Measurements from ENCODE around the gene ASCL5. TPM values are rescaled to one million over a fixed set of nuclear protein-coding genes. Genes with fewer than 3 reads are reported as not detected.
"Not testable (repeated sequence)": the region's sequence is repeated elsewhere in the genome, so short reads cannot be mapped to it uniquely, and the experiment has no call there.

ASCL5 gene, protein sequence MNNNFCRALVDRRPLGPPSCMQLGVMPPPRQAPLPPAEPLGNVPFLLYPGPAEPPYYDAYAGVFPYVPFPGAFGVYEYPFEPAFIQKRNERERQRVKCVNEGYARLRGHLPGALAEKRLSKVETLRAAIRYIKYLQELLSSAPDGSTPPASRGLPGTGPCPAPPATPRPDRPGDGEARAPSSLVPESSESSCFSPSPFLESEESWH
- total RNA-seq (2014; rRNA removed; shearing (Covaris generic)), result not detected in 2 replicates

DNA sequence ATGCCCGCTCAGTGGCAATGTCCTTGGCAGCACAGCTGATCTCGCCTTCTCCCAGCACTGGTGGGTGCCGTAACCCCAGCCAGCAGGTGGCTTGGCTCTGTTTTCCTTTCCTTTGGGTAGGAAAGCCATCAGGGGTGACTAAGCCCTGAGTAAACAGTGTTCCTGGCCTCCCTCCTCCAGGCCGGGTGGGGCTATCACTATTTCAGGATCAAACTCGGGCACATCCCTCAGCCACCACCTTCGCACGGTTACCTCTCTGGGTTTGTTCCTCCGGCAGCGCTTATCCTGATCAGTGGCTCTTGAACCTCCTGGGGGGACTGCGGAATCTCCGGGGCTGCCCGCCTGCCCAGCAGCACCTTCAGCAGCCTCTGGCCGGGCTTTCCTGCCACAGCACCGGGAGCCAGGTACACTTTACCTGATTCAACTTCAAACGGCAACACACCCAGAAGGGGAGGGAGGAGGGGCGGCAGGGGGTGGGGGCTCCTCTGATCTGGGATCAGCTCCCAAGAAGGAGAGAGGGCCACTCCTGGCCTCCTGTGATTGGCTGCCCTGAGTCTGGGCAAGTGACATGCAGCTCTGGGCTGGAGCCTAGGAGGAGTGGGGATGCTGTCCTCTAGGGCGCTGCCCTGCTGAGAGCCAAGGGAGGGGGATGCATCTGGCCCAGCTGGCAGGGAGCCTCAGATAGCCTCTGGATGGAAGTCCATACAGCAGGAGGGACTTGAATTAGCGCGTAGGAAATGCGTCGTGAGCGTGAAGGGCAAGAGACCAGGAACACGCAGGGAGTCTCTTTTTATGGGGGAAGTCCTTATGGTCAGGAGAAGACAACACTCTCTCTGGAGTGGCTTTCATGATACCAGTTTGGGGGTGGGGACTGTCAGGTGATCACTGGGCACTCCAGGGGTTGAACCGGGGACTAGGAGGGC is at the start of gene ASCL5:
TSS of gene ASCL5 (minus strand) at position 353 of the 923 bp plus-strand sequence. CDS start 11,812 bp downstream, outside the sequence.
- peak; percentile 58 for DNase-seq (ENCODE audit: low read depth)

DNA sequence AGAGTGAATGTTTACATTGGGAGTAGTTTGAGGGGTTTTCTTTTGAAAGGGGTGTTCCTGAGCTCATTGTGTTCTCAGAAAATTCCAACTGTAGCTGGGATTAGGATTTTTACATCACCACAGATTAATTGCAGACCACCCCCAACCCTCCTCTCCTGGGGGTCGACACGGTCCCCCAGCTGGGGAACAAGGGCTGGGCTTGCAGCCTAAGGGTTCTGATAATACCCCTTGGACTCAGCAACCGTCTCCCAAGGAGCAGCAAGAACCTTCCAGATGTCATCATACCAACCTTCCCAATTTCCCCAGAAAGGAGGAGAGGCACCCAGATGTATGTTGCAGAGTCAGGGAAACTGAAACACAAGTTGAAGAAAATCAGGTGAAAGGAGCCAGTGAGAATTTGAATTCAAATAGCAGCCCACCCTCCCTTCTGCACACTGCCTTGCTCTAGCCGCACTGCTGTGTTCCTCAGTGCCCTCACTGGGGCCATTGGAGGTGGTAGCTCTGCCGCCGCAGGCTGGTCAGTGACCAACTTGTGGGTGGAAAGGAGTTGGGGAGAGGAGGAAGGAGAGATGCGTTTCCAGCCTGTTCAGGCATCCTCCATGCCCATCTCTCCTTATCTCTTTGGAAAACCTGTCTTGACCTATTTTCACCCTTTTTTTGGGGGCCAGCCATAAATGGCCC is 49.0 kb upstream of the ASCL5 start:
- no peak for DNase-seq (ENCODE audit: low read depth)

DNA sequence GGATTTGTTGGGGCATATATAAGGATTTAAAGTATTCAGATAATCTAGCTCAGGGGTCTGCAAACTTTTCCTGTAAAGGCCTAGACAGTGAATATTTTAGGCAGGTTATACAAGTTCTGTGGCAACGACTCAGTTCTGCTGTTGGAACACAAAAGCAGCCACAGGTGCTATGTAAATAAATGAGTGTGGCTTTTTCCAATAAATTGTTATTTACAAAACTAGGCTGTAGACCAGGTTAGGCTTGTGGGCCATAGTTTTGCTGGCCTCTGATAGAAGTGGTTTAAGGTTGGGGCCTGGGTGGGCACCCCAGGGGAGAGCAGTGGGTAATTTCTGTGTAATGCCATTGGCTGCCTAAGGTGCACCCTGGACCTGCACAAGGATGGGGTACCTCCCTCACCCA is 46.8 kb upstream of the ASCL5 start:
- no peak for DNase-seq (ENCODE audit: low read depth)

DNA sequence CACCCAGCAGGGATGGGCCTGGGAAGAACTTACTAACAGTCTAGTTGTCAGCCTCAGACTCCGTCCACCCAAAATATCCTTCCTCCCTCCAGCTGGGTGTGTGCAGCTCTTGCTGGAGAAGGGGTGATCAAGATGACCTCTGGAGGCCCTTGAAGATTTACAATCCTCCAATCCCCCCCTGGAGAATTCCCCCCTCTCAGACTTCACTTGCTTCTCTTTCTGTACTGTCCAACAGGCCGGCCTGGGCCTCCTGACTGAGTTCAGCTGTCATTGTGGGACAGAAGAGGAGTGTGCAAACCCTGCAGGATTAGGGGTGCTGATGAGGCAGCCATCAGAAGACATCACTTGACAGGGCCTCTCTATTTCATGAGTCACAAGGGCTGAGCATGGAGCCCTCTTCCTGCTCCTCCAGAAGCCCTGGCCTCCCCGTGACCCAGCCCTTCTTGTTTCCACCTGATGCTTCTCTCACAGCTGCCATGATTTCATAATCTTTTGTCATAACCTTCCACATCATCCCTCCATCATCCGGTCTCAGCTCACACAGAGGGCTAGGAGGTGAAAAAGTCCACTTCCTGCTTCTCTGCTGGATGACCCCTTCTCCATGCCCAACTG is 46.1 kb upstream of the ASCL5 start:
- DNase-seq (ENCODE audit: low read depth), result no peak

DNA sequence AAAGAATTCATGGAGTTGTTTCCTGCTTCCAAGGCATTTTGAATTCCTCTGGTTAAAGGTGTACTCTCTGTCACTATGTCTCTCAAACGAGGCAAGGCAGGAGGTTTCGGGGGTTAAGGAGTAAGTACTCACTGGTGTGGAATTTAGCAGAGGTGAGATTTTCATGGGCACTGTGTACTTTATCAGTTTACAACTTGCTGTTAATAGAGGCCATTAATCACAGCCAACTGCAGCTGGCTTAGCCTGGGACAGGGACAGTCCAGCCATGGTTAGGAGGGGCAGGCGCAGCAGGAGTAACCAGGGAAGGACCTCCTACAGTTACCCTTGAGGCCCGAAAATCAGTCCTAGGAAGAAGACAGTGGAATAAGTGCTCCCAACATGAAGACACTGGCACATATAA is 45.3 kb upstream of the ASCL5 start:
- no peak for DNase-seq (ENCODE audit: low read depth)

DNA sequence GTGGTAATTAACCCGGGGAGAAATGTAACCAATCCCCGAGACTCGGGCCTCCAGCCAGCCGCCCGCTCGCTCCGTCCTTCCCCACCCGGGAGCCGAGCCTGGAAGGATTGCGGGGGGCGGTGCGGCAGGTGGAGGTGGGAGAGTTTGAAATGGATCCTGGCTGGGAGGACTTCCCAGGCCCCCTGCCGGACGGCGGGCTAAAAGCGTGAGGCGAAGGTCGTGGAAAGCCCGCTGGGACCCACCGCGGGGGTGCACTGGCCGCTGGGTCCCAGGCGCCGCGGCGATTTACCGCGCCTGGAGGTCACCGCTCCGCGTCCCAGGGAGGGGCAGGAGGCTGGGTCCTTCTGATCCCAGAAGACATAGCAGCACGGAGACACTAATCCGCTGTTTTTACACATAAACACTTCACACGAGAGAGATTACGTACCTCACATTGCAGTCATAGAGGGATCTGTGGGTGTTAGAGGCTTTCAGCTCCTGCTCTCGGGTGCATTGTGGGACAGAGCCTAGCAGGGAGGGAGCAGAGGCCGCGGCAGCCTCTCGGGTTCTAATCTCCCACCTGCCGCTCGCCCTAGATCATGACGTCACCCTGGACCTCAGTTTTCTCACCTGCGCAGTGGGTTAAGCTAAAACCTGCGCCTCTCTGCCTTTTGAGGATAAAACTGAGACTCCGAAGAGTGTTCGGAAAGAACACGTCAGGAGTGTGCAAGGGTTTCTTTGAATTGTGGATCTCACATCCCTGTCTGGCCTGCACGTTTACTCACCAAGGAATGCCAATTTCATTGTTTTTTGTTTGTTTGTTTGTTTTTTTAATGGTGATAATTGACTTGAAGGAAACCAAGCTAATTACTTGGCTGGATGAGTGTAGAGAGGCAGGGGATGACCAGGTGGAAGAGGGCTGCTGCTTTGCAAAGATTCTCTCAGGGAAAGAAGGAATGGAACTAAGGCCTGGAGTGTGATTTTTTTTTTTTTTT is 44.4 kb upstream of the ASCL5 start:
- DNase-seq (ENCODE audit: low read depth), result peak; percentile 27

DNA sequence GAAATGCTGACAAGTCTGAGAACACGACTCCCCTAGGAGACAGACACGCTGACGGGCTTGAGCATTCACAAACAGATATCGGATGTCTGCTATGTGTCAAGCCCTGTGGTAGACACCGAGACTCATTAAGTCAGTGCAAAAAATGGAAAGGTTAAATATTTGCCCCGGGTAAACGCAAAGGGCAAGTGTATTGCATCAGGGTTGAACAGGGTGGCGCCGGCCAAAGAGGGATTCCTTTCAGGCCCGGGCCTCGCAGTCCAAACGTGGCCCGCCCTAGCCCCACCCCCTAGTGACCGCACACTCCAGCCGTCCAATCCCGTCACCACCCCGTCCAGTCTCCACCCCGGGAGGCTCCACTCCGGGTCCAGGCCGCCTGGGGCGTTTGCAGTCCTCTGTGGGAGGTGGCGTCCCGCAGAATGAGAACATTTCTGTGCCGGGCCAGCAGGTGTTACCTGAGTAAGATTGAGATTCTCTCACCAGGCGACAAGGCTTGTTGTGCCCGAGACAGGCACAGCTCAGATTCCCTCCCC is 43.6 kb upstream of the ASCL5 start:
- DNase-seq (ENCODE audit: low read depth), result peak; percentile 93

DNA sequence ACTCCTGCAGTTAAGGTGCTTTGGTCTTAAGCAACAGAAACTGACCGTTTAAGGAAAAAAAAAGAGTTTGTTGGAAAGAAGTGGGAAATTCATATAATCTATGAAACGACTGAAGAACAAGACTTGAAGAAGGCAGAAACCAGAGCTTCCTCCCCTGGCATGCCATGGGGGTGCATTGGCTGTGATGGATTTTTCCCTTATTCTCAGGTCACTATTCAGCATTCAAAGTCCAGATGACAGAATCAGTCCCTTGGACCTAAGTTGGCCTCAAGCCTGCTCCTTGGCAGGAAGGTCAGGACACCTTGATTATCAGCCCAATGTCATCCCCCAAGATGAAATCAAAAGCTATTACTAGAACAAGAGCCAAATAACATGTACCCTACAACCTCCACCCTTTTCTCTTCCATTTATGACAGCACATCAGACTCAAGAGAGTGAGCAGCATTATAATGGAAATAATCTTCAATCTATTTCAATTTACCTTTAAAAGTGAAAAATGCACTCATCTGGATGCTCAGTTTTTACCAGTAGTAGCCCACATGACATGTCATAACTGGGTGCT is 43.1 kb upstream of the ASCL5 start:
- no peak for DNase-seq (ENCODE audit: low read depth)

DNA sequence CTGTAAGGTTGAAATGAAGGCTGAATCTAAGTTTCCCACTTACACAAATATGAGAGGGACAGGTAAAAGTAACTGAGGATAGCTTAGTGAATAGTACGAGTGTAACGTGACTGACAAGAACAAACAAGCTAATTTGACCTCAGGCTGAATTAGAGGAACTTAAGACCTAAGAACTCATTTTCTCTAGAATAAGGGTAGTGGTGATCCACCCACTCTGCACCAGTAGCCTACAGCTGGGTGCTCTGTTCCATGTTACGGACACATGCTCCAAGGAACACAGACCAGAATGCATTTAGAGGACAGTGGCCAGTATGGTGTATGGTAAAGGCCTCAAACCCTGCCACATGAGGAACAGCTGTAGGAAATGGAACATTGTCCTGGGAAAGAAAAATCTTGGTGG is 42.2 kb upstream of the ASCL5 start:
- no peak for DNase-seq (ENCODE audit: low read depth)

DNA sequence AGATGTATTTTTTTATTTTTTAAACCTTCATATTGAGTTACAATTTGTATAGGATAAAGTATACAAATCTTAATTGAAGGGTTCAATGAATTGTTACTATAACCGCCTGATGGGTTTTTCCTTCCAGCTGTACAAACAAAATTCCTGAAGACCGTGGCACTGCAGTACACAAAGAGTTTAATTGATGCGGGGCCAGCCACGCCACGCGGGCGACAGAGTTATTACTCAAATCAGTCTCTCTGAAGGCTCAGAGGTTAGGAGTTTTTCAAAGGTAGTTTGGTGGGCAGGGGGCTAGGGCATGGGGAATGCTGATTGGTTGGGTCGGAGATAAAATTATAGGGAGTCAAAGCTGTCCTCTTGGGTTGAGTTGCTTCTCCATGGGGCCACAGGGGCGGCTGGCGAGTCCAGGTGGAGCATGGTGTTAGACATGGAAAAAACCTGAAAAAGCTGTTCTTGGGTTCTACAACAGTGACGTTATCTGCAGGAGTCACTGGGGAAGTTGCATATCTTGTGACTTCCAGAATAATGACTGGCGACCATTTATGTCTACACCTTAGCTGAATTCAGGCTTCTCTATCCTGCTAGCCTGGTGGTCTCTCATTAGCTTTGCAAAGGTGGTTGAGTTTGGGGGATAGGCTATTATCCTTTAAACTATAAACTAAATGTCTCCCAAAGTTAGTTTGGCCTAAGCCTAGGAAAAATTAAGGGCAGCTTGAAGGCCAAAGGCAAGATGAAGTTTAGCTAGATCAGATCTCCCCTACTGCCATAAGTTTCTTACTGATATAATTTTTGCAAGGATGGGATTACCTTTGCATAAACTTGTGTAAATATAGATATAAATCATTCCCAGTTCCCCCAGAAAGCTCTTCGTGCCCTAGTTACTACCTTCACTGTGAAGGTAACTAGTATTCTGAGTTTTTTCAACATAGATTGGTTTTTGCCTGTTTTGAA is 40.3 kb upstream of the ASCL5 start:
- DNase-seq (ENCODE audit: low read depth), result no peak

DNA sequence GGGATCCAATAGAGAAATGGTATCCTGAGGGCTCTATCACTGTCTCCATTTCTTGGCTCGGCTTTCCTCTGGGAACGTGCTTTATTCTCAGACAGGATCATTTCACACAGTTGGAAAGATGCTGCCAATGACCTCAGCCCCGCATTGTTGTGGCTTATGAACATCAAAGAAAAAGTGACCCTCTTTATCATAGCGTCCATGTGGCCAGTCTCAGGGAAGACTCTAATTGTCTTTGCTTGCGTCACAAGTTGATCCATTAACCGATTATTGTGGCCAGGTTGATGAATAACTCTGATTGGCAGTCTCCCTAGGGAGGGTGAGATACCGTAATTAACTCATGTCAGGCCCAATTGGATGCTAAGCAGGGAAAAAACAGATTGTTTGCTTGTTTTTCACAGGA is 37.7 kb upstream of the ASCL5 start:
- DNase-seq (ENCODE audit: low read depth), result no peak

DNA sequence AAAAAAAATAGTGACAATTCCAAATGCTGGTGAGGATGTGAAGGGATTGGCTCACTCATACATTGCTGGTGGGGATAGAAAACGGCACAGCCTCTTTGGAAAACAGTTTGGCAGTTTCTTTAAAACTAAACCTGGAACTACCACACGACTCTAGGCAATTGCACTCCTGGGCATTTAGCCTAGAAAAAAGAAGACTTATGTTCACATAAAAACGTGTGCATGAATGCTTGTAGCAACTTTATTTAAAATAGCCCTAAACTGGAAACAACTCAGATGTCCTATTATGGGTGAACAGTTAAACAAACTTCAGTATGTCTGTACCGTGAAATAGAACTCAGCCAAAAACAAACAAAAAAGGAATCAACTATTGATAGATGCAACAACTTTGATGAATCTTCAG is 36.7 kb upstream of the ASCL5 start:
- no peak for DNase-seq (ENCODE audit: low read depth)

DNA sequence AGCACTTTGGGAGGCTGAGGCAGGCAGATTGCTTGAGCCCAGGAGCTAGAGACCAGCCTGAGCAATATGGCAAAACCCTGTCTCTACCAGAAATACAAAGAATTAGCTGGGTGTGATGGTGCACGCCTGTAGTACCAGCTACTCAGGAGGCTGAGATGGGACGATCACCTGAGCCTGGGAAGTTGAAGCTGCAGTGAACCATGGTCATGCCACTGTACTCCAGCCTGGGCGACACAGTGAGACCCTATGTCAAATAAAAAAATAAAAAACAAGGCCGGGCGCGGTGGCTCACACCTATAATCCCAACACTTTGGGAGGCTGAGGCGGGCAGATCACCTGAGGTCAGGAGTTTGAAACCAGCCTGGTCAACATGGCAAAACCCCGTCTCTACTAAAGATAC is 36.1 kb upstream of the ASCL5 start:
- DNase-seq (ENCODE audit: low read depth), result not testable (repeated sequence)

DNA sequence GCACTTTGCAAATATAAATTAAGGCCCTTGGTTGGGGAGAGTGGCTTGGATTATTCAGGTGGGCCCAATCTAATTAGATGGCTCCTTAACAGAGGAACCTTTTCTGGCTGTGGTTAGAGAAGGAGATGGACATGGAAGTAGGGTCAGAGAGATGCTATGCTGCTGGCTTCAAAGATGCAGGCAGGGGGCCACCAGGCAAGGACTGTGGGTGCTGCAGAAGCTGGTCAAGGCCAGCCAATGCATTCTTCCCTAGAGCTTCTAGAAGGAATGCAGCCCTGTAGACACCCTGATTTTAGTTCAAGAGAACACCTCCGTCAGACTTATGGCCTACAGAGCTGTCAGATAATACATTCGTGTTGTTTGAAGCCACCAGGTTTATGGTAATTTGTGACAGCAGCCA is 31.0 kb upstream of the ASCL5 start:
- no peak for DNase-seq (ENCODE audit: low read depth)

DNA sequence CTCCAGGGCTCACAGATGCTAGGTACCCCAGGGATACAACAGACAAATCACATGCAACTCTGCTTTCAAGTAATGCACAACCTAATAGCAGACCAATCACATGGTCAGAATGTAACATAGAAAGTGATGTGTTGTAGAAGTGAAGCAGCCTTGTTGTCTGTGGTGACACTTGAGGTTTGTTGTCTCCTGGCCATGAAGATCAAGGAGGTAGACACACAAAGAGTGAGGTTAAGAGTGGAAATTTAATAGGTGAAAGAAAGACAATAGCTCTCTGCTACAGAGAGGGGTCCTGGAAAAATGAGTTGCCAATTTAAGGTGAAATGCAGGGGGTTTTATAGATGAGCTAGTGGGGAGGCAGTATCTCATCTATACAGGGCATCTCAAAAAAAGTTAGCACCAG is 29.8 kb upstream of the ASCL5 start:
- no peak for DNase-seq (ENCODE audit: low read depth)

DNA sequence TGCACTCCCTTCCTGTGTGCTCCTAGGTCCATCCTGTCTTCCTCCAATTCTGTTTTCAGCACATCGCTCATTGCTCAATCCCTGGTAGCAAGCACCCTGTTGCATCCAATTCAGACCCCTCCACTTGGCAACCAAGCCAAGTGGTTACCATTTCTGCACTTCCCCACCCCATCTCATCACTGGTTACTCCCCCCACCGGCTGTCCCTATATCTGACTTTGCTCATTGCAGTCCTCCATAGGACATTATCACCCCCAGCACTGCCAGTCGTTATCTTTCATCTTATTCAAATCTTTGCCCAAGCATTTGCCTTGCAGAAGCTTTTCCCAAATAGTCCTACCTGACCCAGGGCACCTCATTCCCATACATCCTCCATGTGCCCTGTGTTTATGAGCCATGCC is 29.4 kb upstream of the ASCL5 start:
- DNase-seq (ENCODE audit: low read depth), result no peak

DNA sequence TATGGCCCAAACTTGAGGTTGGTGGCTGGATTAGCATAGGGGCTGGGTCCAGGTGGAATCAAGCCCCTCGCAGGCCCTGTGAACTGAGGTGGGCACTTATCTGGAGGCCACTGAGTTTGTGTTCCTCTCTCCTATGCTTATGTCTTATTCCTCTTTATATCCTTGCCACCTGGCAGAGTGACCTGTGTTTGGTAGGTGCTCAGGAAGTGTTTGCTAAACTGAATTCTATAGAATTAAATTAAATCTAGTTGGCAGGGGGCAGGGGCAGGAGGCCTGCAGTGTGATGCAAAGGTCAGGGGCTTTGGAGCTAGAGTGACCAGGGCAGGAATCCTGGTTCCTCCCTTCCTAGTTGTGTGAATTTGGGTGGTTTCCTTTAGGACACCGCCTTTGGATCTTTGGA is 28.4 kb upstream of the ASCL5 start:
- no peak for DNase-seq (ENCODE audit: low read depth)

DNA sequence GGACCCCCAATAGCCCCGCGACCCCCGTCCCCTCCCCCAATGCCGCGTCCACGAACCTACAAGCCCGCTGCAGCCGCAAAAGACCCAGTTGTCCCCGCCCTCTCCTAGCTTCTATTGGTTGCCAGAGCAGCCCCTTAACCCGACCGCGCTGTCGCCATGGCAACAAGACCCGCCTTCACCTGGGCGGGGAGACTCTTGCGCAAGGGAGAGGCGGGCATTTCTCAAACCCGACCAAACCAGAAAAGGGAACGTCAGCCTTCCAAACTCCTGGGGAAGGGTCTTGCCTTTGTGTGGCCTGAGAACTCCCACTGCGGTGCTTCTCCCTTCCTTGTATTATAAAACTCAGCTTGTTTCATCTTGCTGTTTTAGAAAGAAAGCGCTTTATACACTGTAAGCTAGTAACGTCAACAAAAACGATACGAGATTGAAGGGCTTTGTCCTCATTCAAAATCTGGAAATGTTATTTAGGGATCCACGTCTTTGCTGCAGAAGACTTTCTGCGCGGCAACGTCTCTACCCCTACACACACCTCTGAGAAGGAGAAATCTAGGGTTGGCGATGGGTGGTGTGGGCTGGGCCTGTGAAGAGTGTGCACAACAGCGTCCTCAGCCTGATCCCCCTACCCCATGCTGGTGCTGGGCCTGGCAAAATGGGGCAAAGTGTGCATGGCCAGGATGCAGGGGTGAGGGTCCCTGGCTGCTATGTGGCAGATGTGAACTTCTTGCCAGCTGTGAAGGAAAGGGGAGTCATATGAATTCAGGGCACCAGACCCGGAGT is 27.6 kb upstream of the ASCL5 start, which contains the start of gene TMEM9:
TSS of gene TMEM9 (minus strand) at position 86 of the 777 bp plus-strand sequence. CDS start 551 bp downstream, outside the sequence.
- peak; percentile 97 for DNase-seq (ENCODE audit: low read depth)

Data from Daoy (cell line).